ENCODE results near the gene GLIPR2.

The GLIPR2 gene

GRCh38 chr9:36136894-36137391 is 410 bp downstream of the GLIPR2 start (continued):
- TF ChIP-seq TSHZ1 (tag by site-specific recombination; IDR thresholded peaks at IDR 0.05; ENCODE audit: borderline replicate concordance): no peak
- TF ChIP-seq, protein P1, sequence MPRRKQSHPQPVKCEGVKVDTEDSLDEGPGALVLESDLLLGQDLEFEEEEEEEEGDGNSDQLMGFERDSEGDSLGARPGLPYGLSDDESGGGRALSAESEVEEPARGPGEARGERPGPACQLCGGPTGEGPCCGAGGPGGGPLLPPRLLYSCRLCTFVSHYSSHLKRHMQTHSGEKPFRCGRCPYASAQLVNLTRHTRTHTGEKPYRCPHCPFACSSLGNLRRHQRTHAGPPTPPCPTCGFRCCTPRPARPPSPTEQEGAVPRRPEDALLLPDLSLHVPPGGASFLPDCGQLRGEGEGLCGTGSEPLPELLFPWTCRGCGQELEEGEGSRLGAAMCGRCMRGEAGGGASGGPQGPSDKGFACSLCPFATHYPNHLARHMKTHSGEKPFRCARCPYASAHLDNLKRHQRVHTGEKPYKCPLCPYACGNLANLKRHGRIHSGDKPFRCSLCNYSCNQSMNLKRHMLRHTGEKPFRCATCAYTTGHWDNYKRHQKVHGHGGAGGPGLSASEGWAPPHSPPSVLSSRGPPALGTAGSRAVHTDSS (tag by site-specific recombination; IDR thresholded peaks at IDR 0.05): no peak
- TF ChIP-seq, protein P2, sequence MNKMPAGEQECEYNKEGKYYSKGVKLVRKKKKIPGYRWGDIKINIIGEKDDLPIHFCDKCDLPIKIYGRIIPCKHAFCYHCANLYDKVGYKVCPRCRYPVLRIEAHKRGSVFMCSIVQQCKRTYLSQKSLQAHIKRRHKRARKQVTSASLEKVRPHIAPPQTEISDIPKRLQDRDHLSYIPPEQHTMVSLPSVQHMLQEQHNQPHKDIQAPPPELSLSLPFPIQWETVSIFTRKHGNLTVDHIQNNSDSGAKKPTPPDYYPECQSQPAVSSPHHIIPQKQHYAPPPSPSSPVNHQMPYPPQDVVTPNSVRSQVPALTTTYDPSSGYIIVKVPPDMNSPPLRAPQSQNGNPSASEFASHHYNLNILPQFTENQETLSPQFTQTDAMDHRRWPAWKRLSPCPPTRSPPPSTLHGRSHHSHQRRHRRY (tag by site-specific recombination; IDR thresholded peaks at IDR 0.05): no peak
- TF ChIP-seq ZXDB (tag by site-specific recombination; IDR thresholded peaks at IDR 0.05): no peak
- TF ChIP-seq ZNF341 (tag by site-specific recombination; IDR thresholded peaks at IDR 0.05; ENCODE audit: low read depth): peak; percentile 57
- TF ChIP-seq, protein P3, sequence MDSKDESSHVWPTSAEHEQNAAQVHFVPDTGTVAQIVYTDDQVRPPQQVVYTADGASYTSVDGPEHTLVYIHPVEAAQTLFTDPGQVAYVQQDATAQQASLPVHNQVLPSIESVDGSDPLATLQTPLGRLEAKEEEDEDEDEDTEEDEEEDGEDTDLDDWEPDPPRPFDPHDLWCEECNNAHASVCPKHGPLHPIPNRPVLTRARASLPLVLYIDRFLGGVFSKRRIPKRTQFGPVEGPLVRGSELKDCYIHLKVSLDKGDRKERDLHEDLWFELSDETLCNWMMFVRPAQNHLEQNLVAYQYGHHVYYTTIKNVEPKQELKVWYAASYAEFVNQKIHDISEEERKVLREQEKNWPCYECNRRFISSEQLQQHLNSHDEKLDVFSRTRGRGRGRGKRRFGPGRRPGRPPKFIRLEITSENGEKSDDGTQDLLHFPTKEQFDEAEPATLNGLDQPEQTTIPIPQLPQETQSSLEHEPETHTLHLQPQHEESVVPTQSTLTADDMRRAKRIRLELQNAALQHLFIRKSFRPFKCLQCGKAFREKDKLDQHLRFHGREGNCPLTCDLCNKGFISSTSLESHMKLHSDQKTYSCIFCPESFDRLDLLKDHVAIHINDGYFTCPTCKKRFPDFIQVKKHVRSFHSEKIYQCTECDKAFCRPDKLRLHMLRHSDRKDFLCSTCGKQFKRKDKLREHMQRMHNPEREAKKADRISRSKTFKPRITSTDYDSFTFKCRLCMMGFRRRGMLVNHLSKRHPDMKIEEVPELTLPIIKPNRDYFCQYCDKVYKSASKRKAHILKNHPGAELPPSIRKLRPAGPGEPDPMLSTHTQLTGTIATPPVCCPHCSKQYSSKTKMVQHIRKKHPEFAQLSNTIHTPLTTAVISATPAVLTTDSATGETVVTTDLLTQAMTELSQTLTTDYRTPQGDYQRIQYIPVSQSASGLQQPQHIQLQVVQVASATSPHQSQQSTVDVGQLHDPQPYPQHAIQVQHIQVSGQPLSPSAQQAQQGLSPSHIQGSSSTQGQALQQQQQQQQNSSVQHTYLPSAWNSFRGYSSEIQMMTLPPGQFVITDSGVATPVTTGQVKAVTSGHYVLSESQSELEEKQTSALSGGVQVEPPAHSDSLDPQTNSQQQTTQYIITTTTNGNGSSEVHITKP (tag by site-specific recombination; IDR thresholded peaks at IDR 0.05): peak; percentile 7; the same call in 1 of the 2 replicates
- TF ChIP-seq ZNF335 (tag by site-specific recombination; conservative IDR thresholded peaks at IDR 0.05): peak; percentile 73
- no peak for TF ChIP-seq ZNF324 (tag by site-specific recombination; IDR thresholded peaks at IDR 0.05)
- TF ChIP-seq SCRT2 (tag by site-specific recombination; IDR thresholded peaks at IDR 0.05): 0 out of 2 replicates have a peak, but pooled peaks have one; percentile 19
- no peak for TF ChIP-seq ZNF747 (tag by site-specific recombination; IDR thresholded peaks at IDR 0.05)

DNA sequence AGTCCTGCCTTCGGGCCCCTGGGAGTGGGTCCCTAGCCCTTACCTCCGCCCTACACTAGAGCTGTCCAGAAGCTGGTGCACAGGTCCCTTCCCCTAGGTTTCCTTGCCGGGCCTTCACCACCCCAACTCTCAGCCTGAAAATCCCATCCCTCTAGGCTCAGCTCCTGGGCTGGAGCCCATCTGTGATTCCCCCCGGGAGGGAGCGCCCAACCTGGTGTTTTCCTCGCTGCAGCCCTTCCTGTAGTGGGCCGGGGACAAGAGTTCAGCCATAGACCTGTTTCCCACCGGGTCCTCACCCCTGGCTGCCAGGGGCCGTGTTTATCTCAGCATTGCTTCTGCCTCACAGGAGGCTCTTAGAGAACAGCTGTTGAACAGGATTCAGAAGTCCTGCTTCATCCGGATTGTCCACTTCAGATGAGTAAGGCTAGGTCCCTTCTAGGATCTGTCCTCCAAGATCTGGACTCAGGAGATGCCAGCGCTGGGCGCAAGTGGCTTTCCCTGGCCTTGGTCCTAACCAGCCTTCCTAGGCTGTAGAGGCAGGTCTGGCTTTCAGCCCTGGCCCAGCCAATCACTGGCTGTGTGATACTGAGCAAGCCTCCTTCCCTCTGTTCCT is 965 bp downstream of the GLIPR2 start:
- Histone ChIP-seq H3K4me1 (ENCODE audit: control insufficient read depth, insufficient read depth, low read length) (no peaks in the 10 kb centered on the region), H3K27ac (ENCODE audit: extremely low read depth, low read depth, low read length) (no peak overlapping the region), H3K4me3 (ENCODE audit: low read depth, low read length) (peak overlapping the region; percentile 62), H3K36me3 (ENCODE audit: control insufficient read depth in 2 of 2, insufficient read depth in 1 of 2, low read length in 2 of 2) (no peaks in the 10 kb centered on the region), H3K9me3 (ENCODE audit: control insufficient read depth, insufficient read depth, low read depth, low read length) (no peaks in the 10 kb centered on the region)
- no peak for TF ChIP-seq KLF16 (tag by site-specific recombination; IDR thresholded peaks at IDR 0.05)
- TF ChIP-seq REST (tag by site-specific recombination; IDR thresholded peaks at IDR 0.05): peak; percentile 35; the same call in 1 of the 2 replicates
- peak; percentile 8; the same call in 1 of the 2 replicates for TF ChIP-seq ZBTB17 (tag by site-specific recombination; IDR thresholded peaks at IDR 0.05)
- TF ChIP-seq ZBTB48 (tag by site-specific recombination; IDR thresholded peaks at IDR 0.05): peak; percentile 76
- ChIA-PET POLR2A (interaction anchor here (1.3 to 2.2 kb wide), 6 partner anchors 8 to 54 kb away, joined by 4 to 18 read pairs (median 8); partner anchors contain the start of gene CLTA), CTCF (interaction anchor here (0.7 to 7.0 kb wide), 6 partner anchors 11 to 53 kb away, joined by 3 to 55 read pairs (median 3); partner anchors contain the start of gene CLTA)

Measured in HEK293 (cell line).